ENCODE results near the gene TPPP. TPM values are rescaled to one million over a fixed set of nuclear protein-coding genes. Genes with fewer than 3 reads are reported as not detected.

The TPPP gene
- under 0.01 TPM in 2 replicates for total RNA-seq

GRCh38 chr5:693271-694041 lies at the start of gene TPPP:
Gene TPPP (minus strand): TSS chr5:693352. CDS start chr5:678060, 15,292 bp downstream.

GRCh38 chr5:611731-612486 lies 81.2 kb downstream of the TPPP start, which contains the start of gene CEP72:
Gene CEP72 (plus strand): TSS chr5:612340. CDS start chr5:612362, 22 bp downstream.

Other genes starting within 250 kb of the TPPP start
- gene SLC9A3, start 168.9 kb downstream of the TPPP start, total RNA-seq: 1.8 and 2.3 TPM in 2 replicates
- 2.6 and 4.1 TPM in 2 replicates for gene CEP72, start 81.0 kb downstream of the TPPP start, total RNA-seq
- gene ZDHHC11B, start 91.4 kb upstream of the TPPP start, total RNA-seq: under 0.01 TPM in 1 of 2 replicates, not detected in the other
- gene ZDHHC11, start 157.6 kb upstream of the TPPP start, total RNA-seq: 0.33 and 0.67 TPM in 2 replicates
- 42.8 and 46.1 TPM in 2 replicates for gene BRD9, start 199.4 kb upstream of the TPPP start, total RNA-seq
- 25.2 and 35.3 TPM in 2 replicates for gene TRIP13, start 199.5 kb upstream of the TPPP start, total RNA-seq

Data from vein endothelial cell (primary cell).